ENCODE results near the gene FAP.

DNA sequence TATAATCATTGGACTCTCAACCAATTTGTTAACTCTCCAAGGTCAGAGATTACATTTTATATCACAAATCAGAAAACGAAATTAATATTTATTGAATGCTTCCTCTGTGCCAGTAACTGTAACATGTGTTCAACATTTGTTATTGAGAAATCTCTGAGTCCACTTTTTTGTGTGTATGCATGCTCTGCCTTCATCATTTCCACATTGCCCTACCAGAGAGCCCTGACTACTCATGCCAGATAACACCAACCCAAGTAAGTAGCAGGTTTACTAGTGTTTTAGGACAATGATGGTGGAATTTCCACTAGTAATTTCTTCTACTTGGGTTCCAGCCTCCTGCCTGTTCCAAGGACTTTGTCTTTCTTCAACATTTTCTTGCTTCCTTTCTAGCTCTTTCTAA is 14.2 kb upstream of the FAP start:
- TF ChIP-seq ARNTL (CRISPR knock-in tag; IDR thresholded peaks at IDR 0.05; ENCODE audit: borderline replicate concordance, low read depth), result no peak
- TF ChIP-seq, protein P1, sequence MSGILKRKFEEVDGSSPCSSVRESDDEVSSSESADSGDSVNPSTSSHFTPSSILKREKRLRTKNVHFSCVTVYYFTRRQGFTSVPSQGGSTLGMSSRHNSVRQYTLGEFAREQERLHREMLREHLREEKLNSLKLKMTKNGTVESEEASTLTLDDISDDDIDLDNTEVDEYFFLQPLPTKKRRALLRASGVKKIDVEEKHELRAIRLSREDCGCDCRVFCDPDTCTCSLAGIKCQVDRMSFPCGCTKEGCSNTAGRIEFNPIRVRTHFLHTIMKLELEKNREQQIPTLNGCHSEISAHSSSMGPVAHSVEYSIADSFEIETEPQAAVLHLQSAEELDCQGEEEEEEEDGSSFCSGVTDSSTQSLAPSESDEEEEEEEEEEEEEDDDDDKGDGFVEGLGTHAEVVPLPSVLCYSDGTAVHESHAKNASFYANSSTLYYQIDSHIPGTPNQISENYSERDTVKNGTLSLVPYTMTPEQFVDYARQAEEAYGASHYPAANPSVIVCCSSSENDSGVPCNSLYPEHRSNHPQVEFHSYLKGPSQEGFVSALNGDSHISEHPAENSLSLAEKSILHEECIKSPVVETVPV (CRISPR knock-in tag; IDR thresholded peaks at IDR 0.05), result no peak
- no peak for TF ChIP-seq ISL1 (CRISPR knock-in tag; IDR thresholded peaks at IDR 0.05)
- TF ChIP-seq PPARA (CRISPR knock-in tag; IDR thresholded peaks at IDR 0.05; ENCODE audit: borderline replicate concordance), result no peak
- TF ChIP-seq, protein P2, sequence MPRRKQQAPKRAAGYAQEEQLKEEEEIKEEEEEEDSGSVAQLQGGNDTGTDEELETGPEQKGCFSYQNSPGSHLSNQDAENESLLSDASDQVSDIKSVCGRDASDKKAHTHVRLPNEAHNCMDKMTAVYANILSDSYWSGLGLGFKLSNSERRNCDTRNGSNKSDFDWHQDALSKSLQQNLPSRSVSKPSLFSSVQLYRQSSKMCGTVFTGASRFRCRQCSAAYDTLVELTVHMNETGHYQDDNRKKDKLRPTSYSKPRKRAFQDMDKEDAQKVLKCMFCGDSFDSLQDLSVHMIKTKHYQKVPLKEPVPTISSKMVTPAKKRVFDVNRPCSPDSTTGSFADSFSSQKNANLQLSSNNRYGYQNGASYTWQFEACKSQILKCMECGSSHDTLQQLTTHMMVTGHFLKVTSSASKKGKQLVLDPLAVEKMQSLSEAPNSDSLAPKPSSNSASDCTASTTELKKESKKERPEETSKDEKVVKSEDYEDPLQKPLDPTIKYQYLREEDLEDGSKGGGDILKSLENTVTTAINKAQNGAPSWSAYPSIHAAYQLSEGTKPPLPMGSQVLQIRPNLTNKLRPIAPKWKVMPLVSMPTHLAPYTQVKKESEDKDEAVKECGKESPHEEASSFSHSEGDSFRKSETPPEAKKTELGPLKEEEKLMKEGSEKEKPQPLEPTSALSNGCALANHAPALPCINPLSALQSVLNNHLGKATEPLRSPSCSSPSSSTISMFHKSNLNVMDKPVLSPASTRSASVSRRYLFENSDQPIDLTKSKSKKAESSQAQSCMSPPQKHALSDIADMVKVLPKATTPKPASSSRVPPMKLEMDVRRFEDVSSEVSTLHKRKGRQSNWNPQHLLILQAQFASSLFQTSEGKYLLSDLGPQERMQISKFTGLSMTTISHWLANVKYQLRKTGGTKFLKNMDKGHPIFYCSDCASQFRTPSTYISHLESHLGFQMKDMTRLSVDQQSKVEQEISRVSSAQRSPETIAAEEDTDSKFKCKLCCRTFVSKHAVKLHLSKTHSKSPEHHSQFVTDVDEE (CRISPR knock-in tag; IDR thresholded peaks at IDR 0.05), result no peak
- no peak for TF ChIP-seq ZFP30 (CRISPR knock-in tag; IDR thresholded peaks at IDR 0.05)
- TF ChIP-seq ZFP3 (CRISPR knock-in tag; IDR thresholded peaks at IDR 0.05), result no peak

Measured in SK-N-SH treated with all-trans-retinoic acid at 6 μM for 48 hours (cell line).